ENCODE results near the gene C4orf54.

- TF ChIP-seq CTCF (IDR thresholded peaks at IDR 0.05) (no peak), POLR2A (IDR thresholded peaks at IDR 0.05) (no peak)
Measured at GRCh38 chr4:99634742-99635360, 22.8 kb downstream of the C4orf54 start.

All from right lobe of liver (tissue), 4 donors.